Lung (tissue), 12 donors: ENCODE data around the gene AUTS2. TPM values are rescaled to one million over a fixed set of nuclear protein-coding genes. Genes with fewer than 3 reads are reported as not detected.
A peak's percentile ranks its signal among the peaks of the same experiment; 100 is the strongest.

Experiments
- ATAC-seq: fragments of 200-7000 bp; cut with Tn5 transposase; one replicate; pipeline ENCODE4 v1.9.1; 2020; ENCODE audit warnings: moderate number of reproducible peaks; ENCODE audit not compliant: insufficient read depth, low FRiP score
- DNase-seq, 3 donors: peaks; one replicate each; pipeline ENCODE4 v3.0.0-alpha.2; 2013 to 2017
- H3K27ac ChIP-seq, 2 donors: one replicate each; pipeline ENCODE4 v1.5.1; 2013; ENCODE audit warnings: mild to moderate bottlenecking in 2 of 2, moderate library complexity in 2 of 2, control low read depth in 1 of 2, inconsistent platforms in 1 of 2, low read depth in 1 of 2, low read length in 1 of 2
- H3K27me3 ChIP-seq, 3 donors: one replicate each; pipeline ENCODE4 v1.5.1; 2013; ENCODE audit warnings: low read length in 2 of 3; ENCODE audit not compliant: control insufficient read depth in 3 of 3, insufficient read depth in 3 of 3
- H3K36me3 ChIP-seq, 4 donors: one replicate each; pipeline ENCODE4 v1.5.1; 2013; ENCODE audit warnings: low read length in 4 of 4, mild to moderate bottlenecking in 1 of 4, moderate library complexity in 1 of 4; ENCODE audit not compliant: control insufficient read depth in 4 of 4, insufficient read depth in 4 of 4
- H3K4me1 ChIP-seq, 5 donors: one replicate each; pipeline ENCODE4 v1.5.1; 2013; ENCODE audit warnings: low read length in 5 of 5, mild to moderate bottlenecking in 2 of 5, moderate library complexity in 1 of 5; ENCODE audit not compliant: control insufficient read depth in 5 of 5, insufficient read depth in 5 of 5
- H3K4me3 ChIP-seq: one replicate; pipeline ENCODE4 v1.5.1; 2013; ENCODE audit warnings: mild to moderate bottlenecking, control low read depth, moderate library complexity
- H3K9ac ChIP-seq, 2 donors: one replicate each; pipeline ENCODE4 v1.5.1; 2013; ENCODE audit warnings: low read length in 2 of 2, control low read depth in 1 of 2; ENCODE audit not compliant: insufficient read depth in 1 of 2
- H3K9me3 ChIP-seq, 4 donors: one replicate each; pipeline ENCODE4 v1.5.1; 2013; ENCODE audit warnings: low read length in 3 of 4, mild to moderate bottlenecking in 1 of 4, moderate library complexity in 1 of 4; ENCODE audit not compliant: control insufficient read depth in 4 of 4, insufficient read depth in 3 of 4
- CTCF ChIP-seq: IDR thresholded peaks from 2 replicates; pipeline ENCODE4 v1.5.1; 2012; ENCODE audit warnings: mild to moderate bottlenecking; ENCODE audit errors: control extremely low read depth, extremely low read depth
- WGBS, 2 donors: extraction: QIAGEN DNeasy Blood & Tissue Kit; methylation state at CpG; one replicate each; pipeline ENCODE4 v1.1.7; 2013; 5-methylcytosine and 5-hydroxymethylcytosine counted together
- polyA plus RNA-seq, 2 donors: library from polyadenylated mRNA; stranded (reverse); fragments of 200-250 nt; gene quantifications; one replicate each; pipeline ENCODE4 v1.2.1, GENCODE V29; 2013
- total RNA-seq, 2 donors: library from RNA; depleted of rRNA in 1 of 2; stranded (reverse); fragments of >200 nt in 1 of 2; gene quantifications; one replicate each; pipeline ENCODE4 v1.2.1, GENCODE V29; 2014 to 2021
- donor health status: control.
- donor health status: control.
- donor health status: Bipolar disorder and iron deficiency.
- donor health status: healthy.
- donor health status: DM: yes; HTN: yes; CAD: no.

The AUTS2 gene
- total and polyA plus RNA-seq, 4 donors = 11.8 to 115 (median 40.6) TPM

GRCh38 chr7:70188901-70189650 lies 590.8 kb downstream of the AUTS2 start:
- no peak for ATAC-seq
- no peaks in the 10 kb centered on the region for H3K27me3 ChIP-seq
- no peak overlapping the region for H3K9ac ChIP-seq
- H3K36me3 ChIP-seq = no peaks in the 10 kb centered on the region
- H3K27ac ChIP-seq = no peak overlapping the region
- WGBS, 2 donors = 90 to 95% methylated on average over 4 of the region's 4 CpGs
- DNase-seq = no peak
- TF ChIP-seq CTCF = no peak
- no peak overlapping the region for H3K4me3 ChIP-seq
- peaks cover 0 to 6% (median 0%) of the 10 kb centered on the region in 5 donors for H3K4me1 ChIP-seq
- H3K9me3 ChIP-seq = no peaks in the 10 kb centered on the region

GRCh38 chr7:70189776-70190175 lies 591.5 kb downstream of the AUTS2 start:
- Histone ChIP-seq H3K9me3 (no peaks in the 10 kb centered on the region), H3K4me3 (no peak overlapping the region), H3K36me3 (no peaks in the 10 kb centered on the region), H3K9ac (no peak overlapping the region), H3K4me1 (peaks cover 0 to 6% (median 0%) of the 10 kb centered on the region in 5 donors), H3K27ac (no peak overlapping the region), H3K27me3 (no peaks in the 10 kb centered on the region)
- ATAC-seq (no peak), DNase-seq (no peak)
- WGBS, 2 donors = 77 to 89% methylated on average over 4 of the region's 4 CpGs
- TF ChIP-seq CTCF = no peak

- DNase-seq (peak in 2 of 3 donors; percentile 8 to 29), ATAC-seq (no peak)
- H3K27me3 ChIP-seq = no peaks in the 10 kb centered on the region
- H3K36me3 ChIP-seq = no peaks in the 10 kb centered on the region
- no peaks in the 10 kb centered on the region for H3K9me3 ChIP-seq
- TF ChIP-seq CTCF = no peak
- no peak overlapping the region for H3K9ac ChIP-seq
- H3K4me3 ChIP-seq = no peak overlapping the region
- no peak overlapping the region for H3K27ac ChIP-seq
- 91% methylated on average over 4 of the region's 4 CpGs for WGBS, 2 donors
- peaks cover 0 to 6% (median 0%) of the 10 kb centered on the region in 5 donors for H3K4me1 ChIP-seq
These were observed 592.0 kb downstream of the AUTS2 start for GRCh38 chr7:70190281-70190680.

- H3K27ac ChIP-seq = no peak overlapping the region
- TF ChIP-seq CTCF = no peak
- H3K27me3 ChIP-seq = no peaks in the 10 kb centered on the region
- peaks cover 0 to 6% (median 0%) of the 10 kb centered on the region in 5 donors for H3K4me1 ChIP-seq
- no peak overlapping the region for H3K9ac ChIP-seq
- H3K4me3 ChIP-seq = no peak overlapping the region
- no peaks in the 10 kb centered on the region for H3K36me3 ChIP-seq
- no peaks in the 10 kb centered on the region for H3K9me3 ChIP-seq
- WGBS, 2 donors = 76 to 88% methylated on average over 4 of the region's 4 CpGs
- ATAC-seq (no peak), DNase-seq (peak in 2 of 3 donors; percentile 10 to 29)
These were observed 595.2 kb downstream of the AUTS2 start for GRCh38 chr7:70193514-70193913.
